Natural killer cell (primary cell): ENCODE data around the gene ECI1. TPM values are rescaled to one million over a fixed set of nuclear protein-coding genes. Genes with fewer than 3 reads are reported as not detected.

Experiments used
- ATAC-seq, 3 donors: fragments of 150-1000 bp in 2 of 3; fragments of 200-7000 bp in 1 of 3; cut with Tn5 transposase; 1 replicate in 1 of 3; 2 replicates in 2 of 3; pipeline ENCODE4 v1.10.0; 2021; ENCODE audit warnings: mild to moderate bottlenecking in 2 of 3, moderate library complexity in 2 of 3
- DNase-seq, 2 donors: peaks; one replicate each; pipeline versions ENCODE4 v3.0.0 to v3.0.0-alpha.2; 2013 to 2021; ENCODE audit warnings: mixed read lengths in 1 of 2
- H3K27ac ChIP-seq: one replicate; pipeline ENCODE4 v1.5.1; 2013; ENCODE audit warnings: mild to moderate bottlenecking, low read length
- H3K27me3 ChIP-seq: one replicate; pipeline ENCODE4 v1.6.1; 2013; ENCODE audit warnings: low read length; ENCODE audit not compliant: control insufficient read depth, insufficient read depth
- H3K36me3 ChIP-seq: one replicate; pipeline ENCODE4 v1.6.1; 2013; ENCODE audit warnings: low read length; ENCODE audit not compliant: control insufficient read depth, insufficient read depth
- H3K4me1 ChIP-seq: one replicate; pipeline ENCODE4 v1.6.1; 2013; ENCODE audit warnings: low read length; ENCODE audit not compliant: control insufficient read depth, insufficient read depth
- H3K4me3 ChIP-seq: one replicate; pipeline ENCODE4 v1.5.1; 2013; ENCODE audit warnings: low read length
- H3K9me3 ChIP-seq: one replicate; pipeline ENCODE4 v1.6.1; 2013; ENCODE audit warnings: low read length; ENCODE audit not compliant: control insufficient read depth, insufficient read depth
- H3K27ac Mint-ChIP-seq, 2 donors: one replicate each; pipeline ENCODE4 v1.8.0; 2022; ENCODE audit warnings: mild to moderate bottlenecking in 2 of 2, mixed read lengths in 2 of 2, moderate library complexity in 1 of 2
- H3K27me3 Mint-ChIP-seq, 2 donors: one replicate each; pipeline ENCODE4 v1.8.0; 2022; ENCODE audit warnings: low read depth in 2 of 2, mixed read lengths in 2 of 2
- H3K36me3 Mint-ChIP-seq: one replicate; pipeline ENCODE4 v1.8.0; 2022; ENCODE audit warnings: mixed read lengths
- H3K4me1 Mint-ChIP-seq, 2 donors: one replicate each; pipeline ENCODE4 v1.8.0; 2022; ENCODE audit warnings: mixed read lengths in 2 of 2
- H3K4me3 Mint-ChIP-seq: one replicate; pipeline ENCODE4 v1.8.0; 2022; ENCODE audit warnings: mild to moderate bottlenecking, moderate library complexity, mixed read lengths
- H3K9me3 Mint-ChIP-seq, 2 donors: one replicate each; pipeline ENCODE4 v1.8.0; 2022; ENCODE audit warnings: mixed read lengths in 2 of 2
- WGBS: methylation state at CpG from one replicate; pipeline ENCODE4 v1.1.7; 2013; ENCODE audit warnings: missing lambda C conversion rate; ENCODE audit not compliant: insufficient coverage; 5-methylcytosine and 5-hydroxymethylcytosine counted together
- intact Hi-C: fragments of 100-400 bp; cut with micrococcal nuclease; formaldehyde crosslinking; loops from one replicate; pipeline ENCODE4 v1.14.2; 2022
- total RNA-seq, 4 donors: library from RNA; stranded (reverse); fragments of 120-200 nt in 1 of 4; gene quantifications; one replicate each; pipeline versions ENCODE4 v1.2.3 to v1.2.4, GENCODE V29; 2013 to 2022
- TF ChIP-seq, protein P1 (sequence below): fragments of 200-600 bp; IDR thresholded peaks from one replicate; pipeline ENCODE4 v1.8.0; 2022; ENCODE audit warnings: antibody characterized with exemption

Gene ECI1
- total RNA-seq, 3 donors from 2014 or later (not counting 1 experiment from before 2014, with no cell fraction given), result 14.6 to 19.2 (median 19.0) TPM

DNA sequence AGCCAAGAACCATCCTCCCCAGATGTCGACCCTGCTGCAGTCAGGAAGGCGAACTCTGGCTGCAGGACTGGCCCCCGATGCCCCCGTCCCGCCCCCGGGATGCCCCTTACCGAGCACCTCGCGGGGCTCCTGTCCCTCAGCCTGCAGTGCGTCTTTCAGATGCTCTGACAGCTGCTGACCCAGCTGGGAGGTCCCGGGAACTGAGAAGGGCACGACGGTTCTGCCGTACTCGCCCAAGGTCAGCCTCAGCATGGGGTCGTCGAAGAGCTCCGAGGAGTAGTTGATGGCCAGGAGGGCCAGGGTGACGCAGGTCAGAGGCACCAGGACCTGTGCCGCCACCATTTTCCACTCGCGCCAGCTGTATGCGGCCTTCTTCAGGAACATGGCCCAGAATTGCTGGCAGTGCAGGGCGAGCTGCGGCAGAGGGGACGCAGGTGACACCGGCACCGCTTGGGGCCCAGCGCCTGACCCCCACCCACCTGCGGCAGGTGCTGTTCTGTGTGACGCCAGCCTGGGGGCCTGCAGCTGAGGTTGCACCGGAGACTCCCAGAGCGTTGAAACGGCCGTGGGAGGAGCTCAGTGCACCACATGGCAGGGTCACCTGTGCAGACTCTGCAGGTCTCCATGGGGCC lies 36.6 kb upstream of the ECI1 start:
- DNase-seq (no peak), ATAC-seq (no peak)
- H3K27me3 Mint-ChIP-seq, result no peaks in the 10 kb centered on the region
- no peak overlapping the region for H3K4me3 ChIP-seq
- no peaks in the 10 kb centered on the region for H3K36me3 Mint-ChIP-seq
- TF ChIP-seq, protein P1, sequence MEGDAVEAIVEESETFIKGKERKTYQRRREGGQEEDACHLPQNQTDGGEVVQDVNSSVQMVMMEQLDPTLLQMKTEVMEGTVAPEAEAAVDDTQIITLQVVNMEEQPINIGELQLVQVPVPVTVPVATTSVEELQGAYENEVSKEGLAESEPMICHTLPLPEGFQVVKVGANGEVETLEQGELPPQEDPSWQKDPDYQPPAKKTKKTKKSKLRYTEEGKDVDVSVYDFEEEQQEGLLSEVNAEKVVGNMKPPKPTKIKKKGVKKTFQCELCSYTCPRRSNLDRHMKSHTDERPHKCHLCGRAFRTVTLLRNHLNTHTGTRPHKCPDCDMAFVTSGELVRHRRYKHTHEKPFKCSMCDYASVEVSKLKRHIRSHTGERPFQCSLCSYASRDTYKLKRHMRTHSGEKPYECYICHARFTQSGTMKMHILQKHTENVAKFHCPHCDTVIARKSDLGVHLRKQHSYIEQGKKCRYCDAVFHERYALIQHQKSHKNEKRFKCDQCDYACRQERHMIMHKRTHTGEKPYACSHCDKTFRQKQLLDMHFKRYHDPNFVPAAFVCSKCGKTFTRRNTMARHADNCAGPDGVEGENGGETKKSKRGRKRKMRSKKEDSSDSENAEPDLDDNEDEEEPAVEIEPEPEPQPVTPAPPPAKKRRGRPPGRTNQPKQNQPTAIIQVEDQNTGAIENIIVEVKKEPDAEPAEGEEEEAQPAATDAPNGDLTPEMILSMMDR, result no peak
- peaks cover 12% of the 10 kb centered on the region for H3K36me3 ChIP-seq
- H3K9me3 ChIP-seq, result no peaks in the 10 kb centered on the region
- H3K9me3 Mint-ChIP-seq, result no peaks in the 10 kb centered on the region
- intact Hi-C loops, result no loop called here
- H3K27ac Mint-ChIP-seq, result no peak overlapping the region
- H3K4me1 Mint-ChIP-seq, result no peaks in the 10 kb centered on the region
- no peak overlapping the region for H3K4me3 Mint-ChIP-seq
- H3K4me1 ChIP-seq, result no peaks in the 10 kb centered on the region
- 93% methylated on average over 35 of the region's 35 CpGs for WGBS
- H3K27me3 ChIP-seq, result no peaks in the 10 kb centered on the region
- H3K27ac ChIP-seq, result no peak overlapping the region

DNA sequence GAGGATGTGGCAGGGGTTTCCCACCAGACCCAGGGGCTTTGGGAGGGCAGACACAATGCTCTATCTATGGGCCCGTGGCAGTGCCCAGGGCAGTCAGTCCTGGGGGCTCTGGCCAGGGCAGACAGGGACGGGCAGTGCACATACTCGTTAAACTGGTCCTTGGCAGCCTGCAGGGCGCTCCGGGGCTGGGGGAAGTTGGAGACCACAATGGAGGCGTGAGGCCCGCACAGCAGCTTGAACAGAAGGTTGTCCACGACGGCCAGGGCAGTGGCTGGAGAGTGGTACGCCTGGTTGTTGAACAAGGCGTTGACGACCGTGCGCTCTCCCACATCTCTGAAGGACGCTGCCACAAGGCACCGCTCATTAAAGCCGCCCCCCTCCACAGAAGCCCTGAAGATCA lies 35.2 kb upstream of the ECI1 start:
- Histone ChIP-seq H3K27me3 (no peaks in the 10 kb centered on the region), H3K27ac (no peak overlapping the region), H3K4me3 (no peak overlapping the region), H3K36me3 (peaks cover 12% of the 10 kb centered on the region), H3K4me1 (no peaks in the 10 kb centered on the region), H3K9me3 (no peaks in the 10 kb centered on the region)
- ATAC-seq, result no peak
- Mint-ChIP-seq H3K9me3 (no peaks in the 10 kb centered on the region), H3K4me3 (no peak overlapping the region), H3K27ac (no peak overlapping the region), H3K4me1 (no peaks in the 10 kb centered on the region), H3K36me3 (no peaks in the 10 kb centered on the region), H3K27me3 (no peaks in the 10 kb centered on the region)
- TF ChIP-seq, protein P1, result no peak
- WGBS, result 90% methylated on average over 17 of the region's 17 CpGs
- DNase-seq, result no peak
- intact Hi-C loops, result no loop called here

DNA sequence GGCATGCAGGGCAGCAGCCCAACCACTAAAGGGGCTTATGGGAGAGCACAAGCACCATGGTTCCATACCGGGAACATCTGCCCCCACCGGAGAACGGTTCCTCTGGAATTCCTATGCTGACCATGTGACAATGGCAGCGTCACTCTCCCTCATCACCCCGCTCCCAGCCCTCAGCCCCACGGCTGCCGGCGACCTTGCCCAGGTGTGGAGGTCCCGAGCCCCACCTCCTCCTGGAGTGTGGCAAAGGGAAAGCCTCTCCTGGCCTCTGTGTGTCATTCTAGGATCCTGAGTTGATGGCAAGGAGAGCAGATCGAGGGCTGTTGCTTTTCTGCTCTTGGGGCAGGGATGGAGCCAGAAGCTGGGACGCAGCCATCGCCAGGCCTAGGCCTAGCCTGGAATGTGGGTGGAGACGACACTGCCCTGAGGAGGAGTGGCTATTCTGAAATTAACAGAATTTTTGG lies 34.4 kb upstream of the ECI1 start:
- no peaks in the 10 kb centered on the region for H3K36me3 Mint-ChIP-seq
- no peaks in the 10 kb centered on the region for H3K27me3 Mint-ChIP-seq
- no peak overlapping the region for H3K27ac Mint-ChIP-seq
- 92% methylated on average over 13 of the region's 13 CpGs for WGBS
- DNase-seq (no peak), ATAC-seq (no peak)
- Histone ChIP-seq H3K36me3 (peaks cover 9% of the 10 kb centered on the region), H3K4me1 (no peaks in the 10 kb centered on the region), H3K4me3 (no peak overlapping the region), H3K9me3 (no peaks in the 10 kb centered on the region), H3K27ac (no peak overlapping the region), H3K27me3 (no peaks in the 10 kb centered on the region)
- H3K4me3 Mint-ChIP-seq, result no peak overlapping the region
- no peaks in the 10 kb centered on the region for H3K4me1 Mint-ChIP-seq
- intact Hi-C loops, result no loop called here
- no peaks in the 10 kb centered on the region for H3K9me3 Mint-ChIP-seq
- TF ChIP-seq, protein P1, result no peak
